ENCODE measurements around the gene CPNE9.
"Not testable (repeated sequence)": the region's sequence is repeated elsewhere in the genome, so short reads cannot be mapped to it uniquely, and the experiment has no call there.

The CPNE9 gene

DNA sequence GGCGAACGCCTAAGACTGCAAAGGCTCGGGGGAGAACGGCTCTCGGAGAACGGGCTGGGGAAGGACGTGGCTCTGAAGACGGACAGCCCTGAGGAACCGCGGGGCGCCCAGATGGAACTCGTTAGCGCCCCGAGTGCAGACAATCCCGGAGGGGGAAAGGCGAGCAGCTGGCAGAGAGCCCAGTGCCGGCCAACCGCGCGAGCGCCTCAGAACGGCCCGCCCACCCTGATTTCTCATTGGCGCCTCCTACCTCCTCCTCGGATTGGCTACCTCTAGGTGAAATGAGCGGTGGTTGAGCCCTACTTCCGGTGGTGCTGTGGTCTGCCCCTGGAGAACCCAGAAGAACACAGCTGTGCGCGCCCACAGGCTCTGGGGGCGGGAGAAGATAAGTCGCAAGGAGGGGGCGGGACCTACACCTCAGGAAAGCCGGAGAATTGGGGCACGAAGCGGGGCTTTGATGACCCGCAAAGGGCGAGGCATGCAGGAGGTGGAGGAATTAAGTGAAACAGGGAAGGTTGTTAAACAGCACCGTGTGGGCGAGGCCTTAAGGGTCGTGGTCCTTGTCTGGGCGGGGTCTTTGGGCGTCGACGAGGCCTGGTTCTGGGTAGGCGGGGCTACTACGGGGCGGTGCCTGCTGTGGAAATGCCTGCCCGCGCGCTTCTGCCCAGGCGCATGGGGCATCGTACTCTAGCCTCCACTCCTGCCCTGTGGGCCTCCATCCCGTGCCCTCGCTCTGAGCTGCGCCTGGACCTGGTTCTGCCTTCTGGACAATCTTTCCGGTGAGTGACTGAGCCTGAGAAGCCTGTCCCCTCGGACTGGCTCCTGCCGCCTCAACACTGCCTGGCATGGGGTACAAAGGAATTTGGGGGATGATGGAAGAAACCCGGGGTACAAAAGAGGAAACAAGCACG is 46.3 kb downstream of the CPNE9 start, which contains the start of gene OGG1:
OGG1 (plus strand) TSS at position 308 of the 911 bp plus-strand sequence; CDS start at position 643, 335 bp downstream.
- FAIRE-seq: peak; percentile 70

DNA sequence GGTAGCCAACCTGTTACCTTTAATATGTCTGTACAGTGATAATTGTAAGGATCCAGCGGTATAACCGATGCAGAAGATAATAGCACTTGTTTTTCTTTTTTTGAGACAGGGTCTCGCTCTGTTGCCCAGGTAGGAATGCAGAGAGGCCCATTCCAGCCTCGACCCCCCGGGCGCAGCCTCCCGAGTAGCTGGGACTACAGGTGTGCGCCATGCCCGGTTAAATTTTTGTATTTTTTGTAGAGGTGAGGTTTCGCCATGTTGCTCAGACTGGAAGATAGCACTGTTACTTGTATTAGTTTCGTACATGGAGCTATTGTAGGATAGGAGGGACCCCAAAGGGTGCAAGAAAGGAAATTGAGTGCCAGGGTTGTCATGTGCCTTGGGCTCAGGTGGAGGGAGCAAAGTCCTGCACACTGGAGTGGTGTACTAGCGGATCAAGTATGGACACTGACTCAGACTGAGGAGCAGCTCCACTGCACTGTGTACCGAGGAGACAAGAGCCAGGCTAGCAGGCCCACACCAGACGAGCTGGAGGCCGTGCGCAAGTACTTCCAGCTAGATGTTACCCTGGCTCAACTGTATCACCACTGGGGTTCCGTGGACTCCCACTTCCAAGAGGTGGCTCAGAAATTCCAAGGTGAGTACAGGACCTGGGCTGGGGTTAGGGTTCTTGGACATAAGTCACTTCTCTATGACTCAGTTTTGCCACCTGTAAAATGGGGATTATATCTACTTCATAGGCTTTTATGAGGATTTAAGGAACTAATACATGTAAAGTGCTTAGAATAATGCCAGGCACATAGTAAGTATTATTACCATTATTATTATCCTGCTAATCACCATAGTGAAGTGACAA is 47.2 kb downstream of the CPNE9 start:
- no peak for FAIRE-seq

DNA sequence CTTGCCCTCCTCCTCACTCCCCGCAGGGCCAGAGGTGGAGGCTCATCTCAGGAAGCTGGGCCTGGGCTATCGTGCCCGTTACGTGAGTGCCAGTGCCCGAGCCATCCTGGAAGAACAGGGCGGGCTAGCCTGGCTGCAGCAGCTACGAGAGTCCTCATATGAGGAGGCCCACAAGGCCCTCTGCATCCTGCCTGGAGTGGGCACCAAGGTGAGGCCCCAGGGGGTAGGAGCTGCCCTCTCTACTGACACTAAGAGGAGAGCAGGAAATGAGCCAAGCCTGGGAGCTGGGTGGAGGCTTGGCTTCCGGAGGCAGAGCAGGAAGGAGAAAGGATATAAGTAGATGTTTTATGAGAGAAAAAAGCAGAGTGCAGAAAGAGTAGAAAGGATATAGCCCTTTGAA is 51.0 kb downstream of the CPNE9 start:
- no peak for FAIRE-seq

DNA sequence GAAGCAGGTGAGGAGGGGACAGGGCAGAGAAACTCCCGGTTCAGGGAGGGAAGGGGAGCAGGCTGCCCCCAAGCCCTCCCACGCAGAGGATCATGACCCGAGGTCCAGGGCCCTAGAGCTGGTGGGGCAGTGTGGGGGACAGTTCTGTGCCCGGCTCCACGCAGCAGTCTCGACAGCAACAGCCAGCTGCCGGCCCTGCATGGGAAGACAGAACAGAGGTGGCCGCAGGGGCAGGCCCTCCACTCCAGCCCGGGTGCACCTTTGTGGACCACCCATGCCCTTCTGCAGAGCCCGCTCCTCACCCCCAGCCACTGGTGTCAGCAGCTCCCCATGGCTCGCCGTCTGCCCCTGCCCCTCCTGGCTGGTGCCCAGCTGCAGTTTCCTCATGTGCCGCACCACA is 53.8 kb downstream of the CPNE9 start:
- no peak for FAIRE-seq

DNA sequence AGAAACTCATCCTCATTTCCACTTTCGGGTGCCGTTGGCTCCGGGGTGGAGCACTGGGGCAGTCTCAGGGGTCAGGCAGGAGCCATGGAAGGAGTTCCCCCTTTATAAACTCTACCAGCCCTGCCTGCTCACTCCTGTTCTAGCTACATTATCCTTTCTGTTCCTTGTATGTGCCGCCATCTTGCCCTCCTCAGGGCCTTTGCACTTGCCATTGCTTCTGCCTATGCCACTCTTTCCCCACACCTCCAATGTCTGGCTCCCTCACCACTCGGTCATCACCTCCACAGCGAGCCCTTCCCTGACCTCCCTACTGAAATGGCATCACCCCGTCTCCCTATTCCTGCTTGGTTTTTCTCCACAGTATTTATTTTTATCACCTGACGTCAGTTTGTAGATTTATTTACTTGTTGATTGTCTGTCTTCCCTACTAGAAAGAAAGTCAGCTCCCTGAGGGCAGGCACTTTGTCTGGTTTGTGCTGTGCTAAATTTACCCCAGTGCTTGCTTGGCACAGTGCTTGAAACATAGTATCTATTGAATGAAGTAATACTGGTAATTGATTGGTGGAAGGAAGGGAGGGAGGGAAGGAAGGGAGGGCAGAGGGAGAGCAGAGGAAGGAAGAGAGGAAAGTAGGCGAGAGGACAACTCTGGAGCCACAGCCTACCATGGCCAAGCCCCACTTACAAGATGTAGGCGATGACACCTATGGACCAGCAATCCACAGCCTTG is 57.3 kb downstream of the CPNE9 start:
- FAIRE-seq: no peak

DNA sequence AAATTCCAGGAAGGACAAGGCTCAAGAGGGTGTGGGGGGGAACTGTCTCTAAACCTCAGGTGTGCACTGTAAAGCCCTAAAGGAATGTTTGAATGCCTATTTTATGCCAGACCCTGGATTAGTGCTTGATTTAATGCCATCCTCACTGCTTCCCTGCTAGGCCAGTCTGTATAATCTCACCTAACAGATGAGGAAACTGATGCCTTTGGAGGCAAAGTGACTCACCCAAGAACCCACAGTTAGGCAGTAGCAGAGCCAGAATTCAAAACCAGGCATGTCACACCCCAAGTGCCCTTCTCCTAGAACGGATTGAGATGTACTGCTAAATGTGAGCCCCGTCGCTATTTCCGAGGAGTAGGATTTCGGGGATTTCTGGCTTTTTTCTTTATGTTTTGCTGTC is 58.3 kb downstream of the CPNE9 start:
- no peak for FAIRE-seq

DNA sequence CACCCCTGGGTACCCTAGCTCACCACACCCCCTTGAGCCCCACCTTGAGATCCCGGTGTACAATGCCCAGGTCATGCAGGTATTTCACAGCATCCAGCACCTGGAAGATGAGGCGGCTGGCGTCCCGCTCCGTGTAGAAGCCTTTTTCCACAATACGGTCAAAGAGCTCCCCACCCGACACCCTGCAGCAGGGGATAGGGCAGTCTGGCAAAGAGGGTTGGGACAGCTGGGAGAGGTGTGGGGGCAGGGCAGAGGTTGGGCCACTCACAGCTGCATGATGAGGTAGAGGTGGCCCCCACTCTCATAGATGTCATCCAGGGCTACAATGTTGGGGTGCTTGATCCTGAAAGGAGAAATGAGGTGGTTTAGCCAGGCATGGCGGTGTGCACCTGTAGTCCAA is 59.2 kb downstream of the CPNE9 start:
- FAIRE-seq: no peak

DNA sequence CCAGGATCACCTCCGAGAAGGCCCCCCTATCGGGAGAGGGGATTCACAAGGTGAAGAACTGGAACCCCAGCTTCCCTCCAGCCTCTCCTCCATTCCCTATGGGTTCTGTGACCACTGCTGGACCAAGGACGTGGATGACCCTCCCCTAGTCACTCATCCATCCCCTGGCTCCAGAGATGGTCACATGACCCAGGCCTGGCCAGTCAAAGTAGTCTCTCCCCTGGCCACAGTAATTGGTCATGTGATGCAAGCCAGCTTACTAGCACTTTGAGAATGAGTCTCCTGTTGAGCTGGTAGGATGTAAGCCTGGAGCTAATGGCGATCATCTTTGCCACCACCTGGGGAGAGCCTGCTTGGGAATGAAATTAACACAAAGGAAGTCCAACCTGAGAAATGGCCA is 62.2 kb downstream of the CPNE9 start:
- FAIRE-seq: no peak

DNA sequence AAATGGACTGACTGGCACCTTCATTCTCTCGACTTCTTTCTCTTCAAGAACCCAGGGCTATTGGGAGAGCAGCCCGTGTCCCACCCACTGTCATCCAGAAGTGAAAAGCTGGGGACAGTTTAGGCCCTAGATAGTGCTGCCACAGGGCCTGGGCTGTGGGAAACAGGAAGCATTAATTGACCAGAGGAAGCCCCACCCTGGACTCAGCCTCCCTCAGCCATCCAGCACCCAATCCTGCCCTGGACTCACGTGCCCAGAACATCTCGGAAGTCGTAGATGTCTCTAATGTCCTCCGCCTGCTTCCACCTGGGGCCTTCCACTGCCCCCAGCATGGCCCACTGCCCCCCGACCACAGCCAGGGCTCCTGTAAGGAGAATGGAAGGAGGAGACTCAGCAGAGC is 63.8 kb downstream of the CPNE9 start:
- FAIRE-seq: no peak

DNA sequence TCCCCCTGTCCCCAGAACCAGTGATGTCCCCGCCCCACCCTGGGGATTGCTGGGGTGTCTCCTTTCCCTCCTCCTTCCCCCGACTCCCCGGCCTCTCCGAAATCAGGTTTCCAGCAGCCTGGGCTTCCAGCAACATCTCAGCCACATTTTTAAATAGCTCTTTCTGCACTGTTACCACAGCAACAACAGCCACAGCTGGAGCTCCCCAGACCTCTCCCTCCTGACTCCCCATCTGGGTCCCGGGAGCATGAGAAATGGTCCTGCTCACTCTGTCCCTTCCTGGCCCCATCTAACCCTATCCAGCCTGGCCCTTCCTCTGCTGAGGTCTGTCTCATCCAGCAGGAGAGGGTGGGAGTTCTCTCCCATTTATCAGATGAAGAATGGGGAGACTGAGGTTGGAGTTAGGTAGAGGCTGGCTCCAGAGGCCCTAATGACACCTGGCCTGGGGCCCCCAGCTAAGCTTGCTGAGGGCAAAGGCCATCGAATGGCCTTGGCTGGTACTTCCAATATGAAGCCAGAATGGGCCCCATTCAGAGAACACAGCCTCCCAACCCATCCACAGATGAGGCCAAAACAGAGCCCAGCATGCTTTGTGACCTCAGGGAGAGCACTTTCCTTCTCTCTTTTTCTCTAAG is 64.6 kb downstream of the CPNE9 start:
- FAIRE-seq: no peak

DNA sequence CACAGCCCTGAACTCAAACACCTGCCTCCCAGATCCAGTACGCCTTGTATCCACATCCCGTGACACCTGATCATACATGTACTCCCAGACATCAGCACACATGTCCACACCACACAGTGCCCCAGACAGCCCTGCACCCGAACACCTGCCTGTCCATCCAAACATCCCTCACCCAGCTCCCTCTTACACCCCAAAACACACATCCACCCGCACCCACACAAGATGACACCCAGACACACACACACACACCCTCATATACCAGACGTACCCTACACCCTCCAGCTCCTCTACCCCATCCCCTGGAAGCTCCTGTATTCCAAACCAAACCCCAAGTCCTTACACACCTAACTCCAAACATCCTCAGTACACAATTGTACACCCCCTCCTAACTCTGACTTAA is 65.4 kb downstream of the CPNE9 start:
- FAIRE-seq: no peak

DNA sequence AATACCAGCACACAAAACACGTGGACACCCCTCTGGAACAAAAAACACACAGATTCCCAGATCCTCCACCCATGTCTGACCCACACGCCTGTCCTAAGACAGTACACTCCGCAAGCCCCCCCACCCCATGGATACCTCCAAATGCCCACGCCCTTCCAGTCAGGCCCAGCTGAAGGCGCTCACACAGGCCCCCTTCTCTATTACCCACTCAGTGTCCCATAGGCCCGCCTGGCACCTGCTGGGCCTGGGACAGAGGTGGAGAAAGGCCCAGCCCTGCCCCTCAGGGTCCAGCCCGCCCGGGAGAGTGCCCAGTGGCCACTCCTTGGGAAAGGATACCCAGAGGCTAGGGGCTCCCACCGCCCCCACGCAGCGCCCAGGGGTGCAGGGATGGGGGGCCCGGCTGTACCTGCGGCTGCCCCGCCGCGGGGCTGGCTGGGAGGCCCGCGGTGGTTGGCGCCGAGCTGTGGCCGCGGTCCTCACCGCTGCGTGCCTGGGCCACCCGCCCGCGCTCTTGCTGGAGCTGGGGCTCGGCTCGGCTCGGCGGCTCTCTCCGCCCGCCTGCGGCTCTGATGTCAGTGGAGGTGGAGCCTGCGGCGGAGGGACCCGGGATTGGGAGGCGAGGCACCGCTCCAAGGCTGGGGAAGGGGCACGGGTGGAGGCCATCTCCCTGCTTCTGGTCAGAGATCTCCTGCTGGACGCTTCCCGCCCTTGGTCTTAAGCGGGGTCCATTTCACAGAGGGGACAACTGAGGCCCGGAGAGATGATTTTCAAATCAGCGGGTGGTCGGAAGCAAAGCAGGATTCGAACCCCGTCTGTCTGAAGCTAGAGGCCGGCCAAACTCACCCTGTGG is 66.0 kb downstream of the CPNE9 start, which contains the start of gene CAMK1:
CAMK1 (minus strand) TSS at position 522 of the 850 bp plus-strand sequence. CDS start 2,198 bp downstream, outside the sequence.
- no peak for FAIRE-seq

DNA sequence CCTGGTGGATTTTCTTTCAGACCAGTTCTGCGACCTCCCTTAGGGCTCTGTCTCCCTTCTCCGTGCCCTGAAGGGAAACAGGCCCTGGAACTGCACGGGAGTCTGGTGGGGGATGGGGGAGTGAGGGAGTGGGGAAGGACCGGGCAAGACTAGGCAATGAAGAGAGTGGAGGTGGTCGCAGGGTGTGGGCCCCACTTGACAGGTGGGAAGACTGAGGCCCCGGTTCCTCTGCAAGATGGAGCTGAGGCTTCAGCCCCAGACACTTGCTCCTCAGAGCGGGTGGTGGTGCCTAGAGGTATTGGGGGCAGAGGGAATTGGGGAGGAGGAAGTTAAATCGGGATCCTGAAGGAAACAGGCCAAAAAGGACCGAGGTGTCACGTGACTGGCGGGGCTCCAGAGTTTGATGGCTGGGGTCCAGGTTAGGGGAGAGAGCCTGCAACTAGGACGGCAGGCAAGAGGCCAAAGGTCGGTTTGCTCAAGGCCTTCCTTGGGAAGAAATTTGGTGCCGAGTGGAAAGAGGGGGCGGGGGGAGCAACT is 66.7 kb downstream of the CPNE9 start:
- FAIRE-seq: no peak

DNA sequence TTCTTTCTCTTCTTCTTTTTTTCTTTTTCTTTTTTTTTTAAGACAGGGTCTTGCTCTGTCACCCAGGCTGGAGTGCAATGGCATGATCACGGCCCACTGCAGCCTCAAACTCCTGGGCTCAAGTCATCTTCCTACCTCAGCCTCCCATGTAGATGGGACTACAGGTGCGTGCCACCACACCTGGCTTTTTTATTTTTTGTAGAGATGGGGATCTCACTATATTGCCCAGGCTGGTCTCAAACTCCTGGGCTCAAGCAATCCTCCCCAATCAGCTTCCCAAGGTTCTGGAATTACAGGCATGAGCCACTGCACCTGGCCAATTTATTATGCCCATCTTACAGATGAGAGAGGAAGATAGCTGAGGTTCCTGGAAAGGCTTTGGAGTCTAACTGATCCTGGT is 67.4 kb downstream of the CPNE9 start:
- not testable (repeated sequence) for FAIRE-seq

DNA sequence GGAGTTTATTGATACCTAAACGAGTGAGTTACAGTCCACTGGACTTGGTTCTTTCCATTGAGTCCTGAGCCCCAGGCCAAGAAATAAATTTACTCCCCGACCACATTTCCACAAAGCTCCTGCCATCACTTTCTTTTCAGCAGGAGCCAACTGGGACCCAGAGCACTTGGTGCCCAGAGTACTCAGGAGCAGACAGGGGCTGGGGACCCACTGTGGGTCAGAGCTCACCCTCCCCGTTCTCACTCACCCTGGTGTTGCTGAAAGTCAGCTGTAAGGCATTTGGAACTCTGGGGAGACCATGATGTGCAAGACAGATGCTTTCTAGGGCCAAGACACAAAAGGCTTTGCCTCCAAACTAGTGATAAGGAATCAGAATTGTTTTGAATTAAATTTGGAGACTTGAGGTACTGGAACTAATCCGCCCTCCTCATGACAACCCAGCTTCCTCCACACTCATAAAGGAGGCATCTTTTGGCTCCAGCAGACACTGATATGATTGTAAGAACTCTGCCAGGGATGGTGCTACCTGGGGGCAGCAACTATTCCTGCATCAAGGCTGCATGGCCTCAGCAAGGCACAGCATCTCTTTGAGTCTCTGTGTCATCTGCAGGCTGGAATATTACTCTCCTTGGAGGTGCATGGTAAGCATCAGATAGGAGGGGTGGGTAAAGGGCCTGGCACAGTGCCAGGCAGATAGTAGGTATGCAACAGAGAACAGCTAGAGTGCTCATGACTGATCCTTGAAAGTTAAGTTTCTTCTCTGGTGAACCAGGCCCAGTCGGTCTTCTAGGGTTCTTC is 73.5 kb downstream of the CPNE9 start:
- FAIRE-seq: no peak

DNA sequence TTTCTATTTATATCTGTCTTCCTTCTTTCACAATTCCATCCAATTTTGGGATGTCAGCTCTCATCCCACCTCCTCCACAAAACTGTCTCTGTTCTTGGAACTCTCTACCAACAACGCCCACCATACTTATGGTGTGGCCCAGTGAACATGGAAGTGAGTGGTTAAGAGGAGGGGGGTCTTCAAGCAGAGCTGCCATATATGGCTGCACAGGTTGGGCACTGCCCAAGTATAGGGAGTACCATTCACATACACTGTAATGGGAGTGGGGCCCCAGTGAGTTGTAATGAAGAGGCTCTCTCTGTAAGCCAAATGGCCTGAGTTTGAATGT is 74.0 kb downstream of the CPNE9 start:
- no peak for FAIRE-seq

DNA sequence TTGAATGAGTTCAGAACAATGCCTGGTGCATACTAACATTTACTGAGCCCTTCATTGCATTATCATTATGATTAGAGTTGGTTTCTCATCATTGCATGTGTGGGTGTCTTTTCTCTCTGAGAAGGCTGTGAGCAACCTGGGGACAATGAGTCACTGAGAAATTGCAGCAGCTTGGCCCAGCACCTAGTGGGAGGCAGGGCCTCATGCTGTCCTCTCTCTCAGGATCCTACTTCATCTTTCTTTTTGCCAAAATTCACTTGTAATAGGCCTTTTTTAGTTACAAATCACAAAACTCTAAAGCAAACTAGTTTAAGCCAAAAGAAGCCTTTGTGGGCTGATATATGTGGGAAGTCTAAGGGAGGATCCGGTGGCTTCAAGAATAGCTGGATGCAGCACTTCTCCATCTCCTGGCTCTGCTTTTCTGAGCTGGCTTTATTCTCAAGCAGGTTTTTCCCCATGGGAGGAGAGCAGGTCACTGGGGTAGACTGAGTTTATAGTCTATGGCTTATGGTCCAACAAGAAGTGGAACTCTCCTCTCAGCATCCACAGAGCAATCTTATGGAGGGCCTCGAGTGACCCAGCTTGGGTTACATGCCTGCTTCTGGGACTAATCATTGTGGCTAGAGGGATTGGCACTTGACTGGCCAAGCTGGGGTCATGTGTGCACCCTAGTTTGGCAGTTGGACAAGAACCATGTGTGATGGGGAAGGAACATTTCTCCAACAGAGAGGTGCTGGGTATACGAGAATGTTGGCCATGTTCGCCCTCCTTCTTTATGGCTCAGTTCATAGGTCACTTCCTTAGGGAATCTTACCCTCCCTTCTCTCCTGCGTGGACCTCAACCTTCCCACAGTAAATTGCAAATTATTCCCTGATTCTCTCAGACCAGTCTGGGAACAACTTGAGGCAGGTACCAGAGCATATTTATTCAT is 74.8 kb downstream of the CPNE9 start:
- FAIRE-seq: no peak

DNA sequence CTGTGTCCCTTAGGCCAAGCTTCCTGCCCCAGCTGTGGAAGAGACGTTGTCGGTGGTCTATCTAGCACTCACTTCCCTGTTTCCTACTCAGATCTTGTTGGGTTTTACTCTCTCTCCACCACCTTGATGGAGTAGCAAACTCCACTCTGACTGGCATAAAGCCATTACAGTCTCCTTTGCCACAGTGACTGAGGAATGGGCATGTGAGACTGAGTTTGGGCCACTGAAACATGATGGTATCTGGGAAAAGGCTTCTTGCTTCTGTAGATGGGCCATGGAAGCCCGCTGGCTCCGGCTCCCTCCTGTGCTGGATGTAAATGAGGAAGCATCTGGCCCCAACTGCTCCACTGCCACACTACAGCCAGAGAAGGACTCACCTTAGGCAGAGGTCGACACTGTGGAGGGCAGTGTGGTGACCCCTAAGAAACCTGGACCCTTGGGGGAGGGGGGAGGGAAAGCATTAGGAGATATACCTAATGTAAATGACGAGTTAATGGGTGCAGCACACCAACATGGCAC is 75.5 kb downstream of the CPNE9 start:
- no peak for FAIRE-seq

Measured in endometrium (tissue), 2 donors.